Liver (tissue), 9 donors: Measurements from ENCODE around the gene CLASP2. TPM values are rescaled to one million over a fixed set of nuclear protein-coding genes. Genes with fewer than 3 reads are reported as not detected.

Source experiments
- DNase-seq: peaks from one replicate; pipeline ENCODE4 v3.0.0-alpha.2; 2017; ENCODE audit warnings: low spot score
- H3K27ac ChIP-seq, 2 donors: one replicate each; pipeline ENCODE4 v1.7.0; 2013; ENCODE audit warnings: inconsistent platforms in 2 of 2, low read length in 2 of 2, control low read depth in 1 of 2, low read depth in 1 of 2, mild to moderate bottlenecking in 1 of 2
- H3K27me3 ChIP-seq, 4 donors: one replicate each; pipeline versions ENCODE4 v1.6.1 to v1.7.0; 2013; ENCODE audit warnings: low read length in 3 of 4, inconsistent platforms in 1 of 4, mild to moderate bottlenecking in 1 of 4, moderate library complexity in 1 of 4; ENCODE audit not compliant: control insufficient read depth in 4 of 4, insufficient read depth in 4 of 4
- H3K36me3 ChIP-seq, 4 donors: one replicate each; pipeline versions ENCODE4 v1.6.1 to v1.7.0; 2013; ENCODE audit warnings: low read length in 3 of 4, mild to moderate bottlenecking in 3 of 4, low read depth in 1 of 4, moderate library complexity in 1 of 4; ENCODE audit not compliant: control insufficient read depth in 4 of 4, insufficient read depth in 3 of 4
- H3K4me1 ChIP-seq, 4 donors: one replicate each; pipeline versions ENCODE4 v1.6.1 to v1.7.0; 2013; ENCODE audit warnings: low read length in 3 of 4, mild to moderate bottlenecking in 3 of 4, moderate library complexity in 1 of 4; ENCODE audit not compliant: control insufficient read depth in 4 of 4, insufficient read depth in 4 of 4
- H3K4me3 ChIP-seq, 3 donors: one replicate each; pipeline versions ENCODE4 v1.6.1 to v1.7.0; 2013; ENCODE audit warnings: low read length in 3 of 3, control low read depth in 1 of 3, low read depth in 1 of 3, mild to moderate bottlenecking in 1 of 3
- H3K9ac ChIP-seq, 2 donors: one replicate each; pipeline ENCODE4 v1.7.0; 2013; ENCODE audit warnings: low read length in 2 of 2, mild to moderate bottlenecking in 2 of 2, moderate library complexity in 2 of 2, control low read depth in 1 of 2, low read depth in 1 of 2
- H3K9me3 ChIP-seq, 4 donors: one replicate each; pipeline versions ENCODE4 v1.6.1 to v1.7.0; 2013; ENCODE audit warnings: low read length in 3 of 4; ENCODE audit not compliant: control insufficient read depth in 4 of 4
- ATF3 ChIP-seq: IDR thresholded peaks from 2 replicates; pipeline ENCODE4 v1.6.1; 2016; ENCODE audit warnings: antibody characterized with exemption
- EGR1 ChIP-seq, 2 donors: IDR thresholded peaks; 2 replicates each; pipeline ENCODE4 v1.6.1; 2016 to 2018; ENCODE audit warnings: antibody characterized with exemption in 2 of 2, low read depth in 2 of 2
- FOXA1 ChIP-seq: IDR thresholded peaks from 2 replicates; pipeline ENCODE4 v1.6.1; 2016; ENCODE audit warnings: antibody characterized with exemption
- FOXA2 ChIP-seq: IDR thresholded peaks from 2 replicates; pipeline ENCODE4 v1.6.1; 2016; ENCODE audit warnings: antibody characterized with exemption
- GABPA ChIP-seq, 2 donors: IDR thresholded peaks in 1 of 2; conservative IDR thresholded peaks in 1 of 2; 2 replicates each; pipeline ENCODE4 v1.6.1; 2016; ENCODE audit warnings: antibody characterized with exemption in 2 of 2, mild to moderate bottlenecking in 1 of 2, moderate library complexity in 1 of 2
- HNF4A ChIP-seq, 2 donors: conservative IDR thresholded peaks; 2 replicates each; pipeline ENCODE4 v1.6.1; 2016; ENCODE audit warnings: antibody characterized with exemption in 2 of 2, mild to moderate bottlenecking in 2 of 2
- JUND ChIP-seq, 2 donors: IDR thresholded peaks; 2 replicates each; pipeline ENCODE4 v1.6.1; 2016; ENCODE audit warnings: antibody characterized with exemption in 2 of 2
- MAX ChIP-seq: IDR thresholded peaks from 2 replicates; pipeline ENCODE4 v1.6.1; 2016; ENCODE audit warnings: antibody characterized with exemption
- NR2F2 ChIP-seq: IDR thresholded peaks from 2 replicates; pipeline ENCODE4 v1.6.1; 2016; ENCODE audit warnings: antibody characterized with exemption
- RAD21 ChIP-seq, 2 donors: IDR thresholded peaks; 2 replicates each; pipeline ENCODE4 v1.6.1; 2016; ENCODE audit warnings: antibody characterized with exemption in 2 of 2, mild to moderate bottlenecking in 2 of 2
- RXRA ChIP-seq, 2 donors: IDR thresholded peaks; 2 replicates each; pipeline ENCODE4 v1.6.1; 2017 to 2018; ENCODE audit warnings: antibody characterized with exemption in 2 of 2, mild to moderate bottlenecking in 1 of 2
- TAF1 ChIP-seq: conservative IDR thresholded peaks from 2 replicates; pipeline ENCODE4 v1.6.1; 2016; ENCODE audit warnings: antibody characterized with exemption, mild to moderate bottlenecking
- YY1 ChIP-seq: IDR thresholded peaks from 2 replicates; pipeline ENCODE4 v1.6.1; 2016; ENCODE audit warnings: antibody characterized with exemption, mild to moderate bottlenecking
- ZBTB33 ChIP-seq: IDR thresholded peaks from 2 replicates; pipeline ENCODE4 v1.6.1; 2016; ENCODE audit warnings: antibody characterized with exemption
- WGBS: extraction: QIAGEN DNeasy Blood & Tissue Kit; methylation state at CpG from one replicate; pipeline ENCODE4 v1.1.7; 2013; 5-methylcytosine and 5-hydroxymethylcytosine counted together
- polyA plus RNA-seq, 2 donors: library from polyadenylated mRNA; stranded (reverse) in 1 of 2; unstranded in 1 of 2; fragments of 200-250 nt in 1 of 2; fragments of >200 nt in 1 of 2; fragmentation: Nextera tagmentation in 1 of 2; extraction: Ambion mirVana in 1 of 2; gene quantifications; one replicate each; pipeline versions ENCODE4 v1.2.1 to v1.2.3, GENCODE V29; 2013 to 2015
- total RNA-seq, 2 donors: library from RNA; depleted of rRNA; stranded (reverse); fragments of >200 nt; gene quantifications; one replicate each; pipeline ENCODE4 v1.2.3, GENCODE V29; 2014
- TF ChIP-seq, protein P1 (sequence below): fragments of 150-350 bp; IDR thresholded peaks from 2 replicates; pipeline ENCODE4 v1.5.1; 2017; ENCODE audit warnings: improper control_type of control experiment, low read depth, low read length; ENCODE audit not compliant: missing input control
- TF ChIP-seq, protein P2 (sequence below): IDR thresholded peaks from 2 replicates; pipeline ENCODE4 v1.6.1; 2016; ENCODE audit warnings: antibody characterized with exemption, mild to moderate bottlenecking
- donor health status: healthy.
- donor health status: healthy.
- donor health status: healthy.
- donor health status: healthy.
- donor health status: healthy.

CLASP2 gene
- total and polyA plus RNA-seq, 4 donors = 3.7 to 27.6 (median 17.3) TPM

GRCh38 chr3:33746416-33747116 is 28.5 kb upstream of the CLASP2 start:
- DNase-seq = no peak
- H3K9ac ChIP-seq = no peak overlapping the region
- H3K27ac ChIP-seq = no peak overlapping the region
- no peaks in the 10 kb centered on the region for H3K27me3 ChIP-seq
- H3K36me3 ChIP-seq = no peaks in the 10 kb centered on the region
- no peak overlapping the region for H3K4me3 ChIP-seq
- TF ChIP-seq RXRA (IDR thresholded peaks at IDR 0.05) = no peak
- TF ChIP-seq ATF3 = no peak
- TF ChIP-seq, protein P1, sequence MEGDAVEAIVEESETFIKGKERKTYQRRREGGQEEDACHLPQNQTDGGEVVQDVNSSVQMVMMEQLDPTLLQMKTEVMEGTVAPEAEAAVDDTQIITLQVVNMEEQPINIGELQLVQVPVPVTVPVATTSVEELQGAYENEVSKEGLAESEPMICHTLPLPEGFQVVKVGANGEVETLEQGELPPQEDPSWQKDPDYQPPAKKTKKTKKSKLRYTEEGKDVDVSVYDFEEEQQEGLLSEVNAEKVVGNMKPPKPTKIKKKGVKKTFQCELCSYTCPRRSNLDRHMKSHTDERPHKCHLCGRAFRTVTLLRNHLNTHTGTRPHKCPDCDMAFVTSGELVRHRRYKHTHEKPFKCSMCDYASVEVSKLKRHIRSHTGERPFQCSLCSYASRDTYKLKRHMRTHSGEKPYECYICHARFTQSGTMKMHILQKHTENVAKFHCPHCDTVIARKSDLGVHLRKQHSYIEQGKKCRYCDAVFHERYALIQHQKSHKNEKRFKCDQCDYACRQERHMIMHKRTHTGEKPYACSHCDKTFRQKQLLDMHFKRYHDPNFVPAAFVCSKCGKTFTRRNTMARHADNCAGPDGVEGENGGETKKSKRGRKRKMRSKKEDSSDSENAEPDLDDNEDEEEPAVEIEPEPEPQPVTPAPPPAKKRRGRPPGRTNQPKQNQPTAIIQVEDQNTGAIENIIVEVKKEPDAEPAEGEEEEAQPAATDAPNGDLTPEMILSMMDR = no peak
- no peak for TF ChIP-seq MAX
- TF ChIP-seq HNF4A (conservative IDR thresholded peaks at IDR 0.05) = no peak
- no peak for TF ChIP-seq JUND (IDR thresholded peaks at IDR 0.05)
- no peak for TF ChIP-seq EGR1 (IDR thresholded peaks at IDR 0.05; ENCODE audit: low read depth in 2 of 2)
- TF ChIP-seq ZBTB33 = no peak
- no peak for TF ChIP-seq YY1
- no peak for TF ChIP-seq NR2F2
- no peak for TF ChIP-seq RAD21 (IDR thresholded peaks at IDR 0.05)
- no peak for TF ChIP-seq FOXA2
- no peak for TF ChIP-seq FOXA1
- no peak for TF ChIP-seq GABPA (IDR thresholded peaks at IDR 0.05 in 1 of 2, conservative IDR thresholded peaks at IDR 0.05 in 1 of 2)
- WGBS = 80% methylated on average over 7 of the region's 7 CpGs
- H3K9me3 ChIP-seq = no peaks in the 10 kb centered on the region
- no peaks in the 10 kb centered on the region for H3K4me1 ChIP-seq

- no peaks in the 10 kb centered on the region for H3K36me3 ChIP-seq
- no peaks in the 10 kb centered on the region for H3K27me3 ChIP-seq
- H3K9ac ChIP-seq = no peak overlapping the region
- no peak for DNase-seq
- H3K9me3 ChIP-seq = peaks cover 0 to 4% (median under 1%) of the 10 kb centered on the region in 4 donors
- no peaks in the 10 kb centered on the region for H3K4me1 ChIP-seq
- no peak overlapping the region for H3K27ac ChIP-seq
- TF ChIP-seq YY1 = no peak
- TF ChIP-seq ATF3 = no peak
- TF ChIP-seq TAF1 = no peak
- no peak for TF ChIP-seq MAX
- TF ChIP-seq ZBTB33 = no peak
- TF ChIP-seq HNF4A (conservative IDR thresholded peaks at IDR 0.05) = no peak
- no peak for TF ChIP-seq EGR1 (IDR thresholded peaks at IDR 0.05; ENCODE audit: low read depth in 2 of 2)
- no peak for TF ChIP-seq GABPA (IDR thresholded peaks at IDR 0.05 in 1 of 2, conservative IDR thresholded peaks at IDR 0.05 in 1 of 2)
- TF ChIP-seq, protein P2, sequence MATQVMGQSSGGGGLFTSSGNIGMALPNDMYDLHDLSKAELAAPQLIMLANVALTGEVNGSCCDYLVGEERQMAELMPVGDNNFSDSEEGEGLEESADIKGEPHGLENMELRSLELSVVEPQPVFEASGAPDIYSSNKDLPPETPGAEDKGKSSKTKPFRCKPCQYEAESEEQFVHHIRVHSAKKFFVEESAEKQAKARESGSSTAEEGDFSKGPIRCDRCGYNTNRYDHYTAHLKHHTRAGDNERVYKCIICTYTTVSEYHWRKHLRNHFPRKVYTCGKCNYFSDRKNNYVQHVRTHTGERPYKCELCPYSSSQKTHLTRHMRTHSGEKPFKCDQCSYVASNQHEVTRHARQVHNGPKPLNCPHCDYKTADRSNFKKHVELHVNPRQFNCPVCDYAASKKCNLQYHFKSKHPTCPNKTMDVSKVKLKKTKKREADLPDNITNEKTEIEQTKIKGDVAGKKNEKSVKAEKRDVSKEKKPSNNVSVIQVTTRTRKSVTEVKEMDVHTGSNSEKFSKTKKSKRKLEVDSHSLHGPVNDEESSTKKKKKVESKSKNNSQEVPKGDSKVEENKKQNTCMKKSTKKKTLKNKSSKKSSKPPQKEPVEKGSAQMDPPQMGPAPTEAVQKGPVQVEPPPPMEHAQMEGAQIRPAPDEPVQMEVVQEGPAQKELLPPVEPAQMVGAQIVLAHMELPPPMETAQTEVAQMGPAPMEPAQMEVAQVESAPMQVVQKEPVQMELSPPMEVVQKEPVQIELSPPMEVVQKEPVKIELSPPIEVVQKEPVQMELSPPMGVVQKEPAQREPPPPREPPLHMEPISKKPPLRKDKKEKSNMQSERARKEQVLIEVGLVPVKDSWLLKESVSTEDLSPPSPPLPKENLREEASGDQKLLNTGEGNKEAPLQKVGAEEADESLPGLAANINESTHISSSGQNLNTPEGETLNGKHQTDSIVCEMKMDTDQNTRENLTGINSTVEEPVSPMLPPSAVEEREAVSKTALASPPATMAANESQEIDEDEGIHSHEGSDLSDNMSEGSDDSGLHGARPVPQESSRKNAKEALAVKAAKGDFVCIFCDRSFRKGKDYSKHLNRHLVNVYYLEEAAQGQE = no peak
- TF ChIP-seq RXRA (IDR thresholded peaks at IDR 0.05) = no peak
- TF ChIP-seq RAD21 (IDR thresholded peaks at IDR 0.05) = no peak
- TF ChIP-seq, protein P1 = no peak
- no peak overlapping the region for H3K4me3 ChIP-seq
- WGBS = 59% methylated on average over 1 of the region's 1 CpG
Measured at GRCh38 chr3:33737146-33737545, 19.1 kb upstream of the CLASP2 start.
